ENCODE results near the gene MEX3A. TPM values are rescaled to one million over a fixed set of nuclear protein-coding genes. Genes with fewer than 3 reads are reported as not detected.
A peak's percentile ranks its signal among the peaks of the same experiment; 100 is the strongest.

The MEX3A gene
- total and polyA plus RNA-seq, 2 donors (not counting 3 experiments of a cell fraction or from before 2014, with no cell fraction given) = 20.2 to 23.6 TPM

- Histone ChIP-seq H3K36me3 (ENCODE audit: control insufficient read depth in 2 of 2, extremely low read depth in 1 of 2, insufficient read depth in 2 of 2, low read length in 2 of 2) (peaks cover 15 to 23% of the 10 kb centered on the region in 2 experiments), H3K9me1 (replicated peaks; ENCODE audit: control insufficient read depth, extremely low read depth, insufficient read depth, low read length) (no peaks in the 10 kb centered on the region), H3K4me3 (replicated peaks in 1 of 3; ENCODE audit: insufficient read depth in 1 of 3, low read depth in 1 of 3, low read length in 3 of 3) (no peak overlapping the region), H3K4me1 (ENCODE audit: control insufficient read depth, extremely low read depth, insufficient read depth, low read length) (peaks cover 48% of the 10 kb centered on the region), H3K27ac (ENCODE audit: insufficient read depth, low read depth, low read length) (peak overlapping the region; percentile 18), H3K27me3 (ENCODE audit: control insufficient read depth in 2 of 2, insufficient read depth in 2 of 2, low read length in 2 of 2) (no peaks in the 10 kb centered on the region), H3K9me3 (replicated peaks; ENCODE audit: control insufficient read depth, insufficient read depth, low read length) (no peaks in the 10 kb centered on the region), H3K79me2 (ENCODE audit: control insufficient read depth, insufficient read depth, low read length) (peaks cover 70% of the 10 kb centered on the region), H4K20me1 (replicated peaks; ENCODE audit: control insufficient read depth, extremely low read depth, insufficient read depth, low read length) (no peaks in the 10 kb centered on the region), H3K4me2 (ENCODE audit: insufficient read depth, low read length) (no peak overlapping the region), H2AFZ (ENCODE audit: low read depth, low read length) (no peak overlapping the region), H3K9ac (replicated peaks; ENCODE audit: extremely low read depth, insufficient read depth, low read length) (no peak overlapping the region)
- intact Hi-C loops (cut with micrococcal nuclease) (loop anchor here (1.0 to 10.0 kb wide), 5 partner anchors 16 to 166 kb away; partner anchors contain the start of gene LMNA), dilution Hi-C loops (cut with MboI; ENCODE audit: extremely low pct_ligation_motif_present, low sequenced_read_pairs) (loop anchor here (10.0 kb wide), 1 partner anchor 94 kb away; no protein-coding TSS in a partner anchor)
- BruUV-seq (replicated peaks) = no TSS peak
- TF ChIP-seq POLR2AphosphoS5 (IDR thresholded peaks at IDR 0.05; ENCODE audit: insufficient read depth, low read depth, low read length) = no peak
- TF ChIP-seq FOS (IDR thresholded peaks at IDR 0.05; ENCODE audit: borderline replicate concordance, insufficient read depth, low read length) = no peak
- no peak for TF ChIP-seq JUN (IDR thresholded peaks at IDR 0.05; ENCODE audit: borderline replicate concordance, insufficient read depth, insufficient read length, low read depth)
- TF ChIP-seq POLR2A (IDR thresholded peaks at IDR 0.05; ENCODE audit: low read depth, low read length) = no peak
- TF ChIP-seq CTCF (IDR thresholded peaks at IDR 0.05; ENCODE audit: extremely low read depth in 1 of 2, insufficient read depth in 1 of 2, low read depth in 1 of 2, low read length in 2 of 2) = no peak
- TF ChIP-seq EZH2 (IDR thresholded peaks at IDR 0.05; ENCODE audit: borderline replicate concordance, low read depth, low read length, severe bottlenecking) = no peak
- no peak for TF ChIP-seq MYC (IDR thresholded peaks at IDR 0.05; ENCODE audit: low read depth, low read length)
- TF ChIP-seq GATA2 (IDR thresholded peaks at IDR 0.05; ENCODE audit: insufficient read depth, insufficient read length, low read depth, low read length) = no peak
- TF ChIP-seq MAX (IDR thresholded peaks at IDR 0.05; ENCODE audit: insufficient read depth, insufficient read length) = no peak
- ChIA-PET CTCF (interaction anchor here (0.9 to 13.0 kb wide), 14 partner anchors 11 to 228 kb away, joined by 3 to 627 read pairs (median 8); partner anchors contain the start of genes LMNA, MEX3A and UBQLN4), POLR2A (interaction anchor here (1.2 to 5.1 kb wide), 4 partner anchors 11 to 34 kb away, joined by 4 to 55 read pairs (median 7); partner anchors contain the start of gene LMNA)
- DNase-seq (ENCODE audit: low read depth, low spot score) = no peak
- FAIRE-seq = no peak
Observed at GRCh38 chr1:156130578-156130942, 48.3 kb upstream of the MEX3A start.

Data from endothelial cell of umbilical vein (primary cell).